Vagina (tissue), 2 donors: Measurements from ENCODE around the gene BTF3L4.

ENCODE experiments used
- CTCF ChIP-seq, 3 experiments: fragments of 450-650 bp in 2 of 3; fragments of 200-600 bp in 1 of 3; sonication (generic) in 1 of 3; IDR thresholded peaks; one replicate each; pipeline ENCODE4 v1.5.1; 2017 to 2019; ENCODE audit warnings: antibody characterized with exemption in 3 of 3, mild to moderate bottlenecking in 2 of 3, moderate library complexity in 2 of 3
- POLR2A ChIP-seq, 2 donors: fragments of 450-650 bp; IDR thresholded peaks; one replicate each; pipeline ENCODE4 v1.6.1; 2017; ENCODE audit warnings: antibody characterized with exemption in 2 of 2, mild to moderate bottlenecking in 2 of 2, moderate library complexity in 2 of 2
- POLR2AphosphoS5 ChIP-seq, 2 donors: sonication (generic); formaldehyde crosslinking; IDR thresholded peaks; one replicate each; pipeline ENCODE4 v1.9.0; 2017; ENCODE audit warnings: antibody characterized with exemption in 2 of 2, mild to moderate bottlenecking in 2 of 2, low read depth in 1 of 2; ENCODE audit not compliant: insufficient read depth in 1 of 2

DNA sequence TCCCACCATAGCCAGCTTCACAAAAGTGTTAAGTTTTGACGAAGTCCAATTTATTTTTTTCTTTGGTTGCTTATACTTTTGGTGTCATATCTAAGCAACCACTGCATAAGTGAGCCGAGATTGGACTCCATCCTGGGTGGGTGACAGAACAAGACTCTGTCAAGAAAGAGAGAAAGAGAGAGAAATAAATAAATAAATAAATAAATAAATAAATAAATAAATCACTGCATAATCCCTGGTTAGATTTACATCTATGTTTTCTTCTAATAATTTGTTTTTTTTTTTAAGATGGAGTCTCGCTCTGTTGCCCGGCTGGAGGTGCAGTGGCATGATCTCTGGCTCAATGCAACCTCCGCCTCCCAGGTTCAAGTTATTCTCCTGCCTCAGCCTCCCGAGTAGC, 67.5 kb downstream of the BTF3L4 start:
- TF ChIP-seq POLR2A (IDR thresholded peaks at IDR 0.05) (no peak), CTCF (IDR thresholded peaks at IDR 0.05) (no peak), POLR2AphosphoS5 (IDR thresholded peaks at IDR 0.05; ENCODE audit: insufficient read depth in 1 of 2, low read depth in 1 of 2) (no peak)
